ENCODE measurements around the gene IZUMO1.
A peak's percentile ranks its signal among the peaks of the same experiment; 100 is the strongest.
"Not testable (repeated sequence)": the region's sequence is repeated elsewhere in the genome, so short reads cannot be mapped to it uniquely, and the experiment has no call there.

Gene IZUMO1

GRCh38 chr19:48746738-48747575 is at the start of gene IZUMO1:
IZUMO1 (minus strand) TSS chr19:48746909; CDS start chr19:48745859, 1,050 bp downstream.
- peak; percentile 73 for DNase-seq (ENCODE audit: low read depth)

- DNase-seq (ENCODE audit: low read depth) = no peak
Observed at GRCh38 chr19:48795685-48796070, 49.0 kb upstream of the IZUMO1 start.

GRCh38 chr19:48795055-48795684 is 48.5 kb upstream of the IZUMO1 start:
- peak; percentile 84 for DNase-seq (ENCODE audit: low read depth)

- no peak for DNase-seq (ENCODE audit: low read depth)
Observed at GRCh38 chr19:48794291-48794690, 47.6 kb upstream of the IZUMO1 start.

- no peak for DNase-seq (ENCODE audit: low read depth)
Observed at GRCh38 chr19:48793271-48793670, 46.6 kb upstream of the IZUMO1 start.

GRCh38 chr19:48787331-48787730 is 40.6 kb upstream of the IZUMO1 start:
- not testable (repeated sequence) for DNase-seq (ENCODE audit: low read depth)

- not testable (repeated sequence) for DNase-seq (ENCODE audit: low read depth)
Observed at GRCh38 chr19:48786422-48786821, 39.7 kb upstream of the IZUMO1 start.

- DNase-seq (ENCODE audit: low read depth) = no peak
Observed at GRCh38 chr19:48784527-48784926, 37.8 kb upstream of the IZUMO1 start.

GRCh38 chr19:48780631-48781391 is 34.1 kb upstream of the IZUMO1 start:
- no peak for DNase-seq (ENCODE audit: low read depth)

GRCh38 chr19:48779636-48780035 is 32.9 kb upstream of the IZUMO1 start:
- DNase-seq (ENCODE audit: low read depth) = no peak

- DNase-seq (ENCODE audit: low read depth) = no peak
Observed at GRCh38 chr19:48777720-48778119, 31.0 kb upstream of the IZUMO1 start.

GRCh38 chr19:48777139-48777538 is 30.4 kb upstream of the IZUMO1 start:
- DNase-seq (ENCODE audit: low read depth) = no peak

- DNase-seq (ENCODE audit: low read depth) = no peak
Observed at GRCh38 chr19:48772503-48772953, 25.8 kb upstream of the IZUMO1 start.

GRCh38 chr19:48770734-48771472 is 24.2 kb upstream of the IZUMO1 start:
- DNase-seq (ENCODE audit: low read depth) = no peak

GRCh38 chr19:48770266-48770665 is 23.6 kb upstream of the IZUMO1 start:
- DNase-seq (ENCODE audit: low read depth) = no peak

GRCh38 chr19:48768994-48769713 is 22.4 kb upstream of the IZUMO1 start:
- DNase-seq (ENCODE audit: low read depth) = no peak

GRCh38 chr19:48768171-48768753 is 21.6 kb upstream of the IZUMO1 start:
- DNase-seq (ENCODE audit: low read depth) = not testable (repeated sequence)

GRCh38 chr19:48765816-48766215 is 19.1 kb upstream of the IZUMO1 start:
- DNase-seq (ENCODE audit: low read depth) = not testable (repeated sequence)

GRCh38 chr19:48760504-48761205 is 13.9 kb upstream of the IZUMO1 start:
- no peak for DNase-seq (ENCODE audit: low read depth)

- no peak for DNase-seq (ENCODE audit: low read depth)
Observed at GRCh38 chr19:48757741-48758144, 11.0 kb upstream of the IZUMO1 start.

All from fibroblast of the conjunctiva (primary cell).